ENCODE measurements around the gene RXRB. TPM values are rescaled to one million over a fixed set of nuclear protein-coding genes. Genes with fewer than 3 reads are reported as not detected.

The RXRB gene
- total RNA-seq, 1 donor from 2014 or later: 61.9 TPM

GRCh38 chr6:33183071-33183683 lies 17.3 kb downstream of the RXRB start:
- H3K27ac Mint-ChIP-seq: no peak overlapping the region
- peaks cover 4% of the 10 kb centered on the region for H3K36me3 Mint-ChIP-seq
- DNase-seq (ENCODE audit: extremely low spot score, unreplicated experiment): no peak
- H3K4me1 Mint-ChIP-seq (ENCODE audit: unreplicated experiment): peaks cover 4% of the 10 kb centered on the region
- peaks cover 21% of the 10 kb centered on the region for H3K27me3 Mint-ChIP-seq
- TF ChIP-seq, protein P1, sequence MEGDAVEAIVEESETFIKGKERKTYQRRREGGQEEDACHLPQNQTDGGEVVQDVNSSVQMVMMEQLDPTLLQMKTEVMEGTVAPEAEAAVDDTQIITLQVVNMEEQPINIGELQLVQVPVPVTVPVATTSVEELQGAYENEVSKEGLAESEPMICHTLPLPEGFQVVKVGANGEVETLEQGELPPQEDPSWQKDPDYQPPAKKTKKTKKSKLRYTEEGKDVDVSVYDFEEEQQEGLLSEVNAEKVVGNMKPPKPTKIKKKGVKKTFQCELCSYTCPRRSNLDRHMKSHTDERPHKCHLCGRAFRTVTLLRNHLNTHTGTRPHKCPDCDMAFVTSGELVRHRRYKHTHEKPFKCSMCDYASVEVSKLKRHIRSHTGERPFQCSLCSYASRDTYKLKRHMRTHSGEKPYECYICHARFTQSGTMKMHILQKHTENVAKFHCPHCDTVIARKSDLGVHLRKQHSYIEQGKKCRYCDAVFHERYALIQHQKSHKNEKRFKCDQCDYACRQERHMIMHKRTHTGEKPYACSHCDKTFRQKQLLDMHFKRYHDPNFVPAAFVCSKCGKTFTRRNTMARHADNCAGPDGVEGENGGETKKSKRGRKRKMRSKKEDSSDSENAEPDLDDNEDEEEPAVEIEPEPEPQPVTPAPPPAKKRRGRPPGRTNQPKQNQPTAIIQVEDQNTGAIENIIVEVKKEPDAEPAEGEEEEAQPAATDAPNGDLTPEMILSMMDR (conservative IDR thresholded peaks at IDR 0.05): no peak
- no peak overlapping the region for H3K4me3 Mint-ChIP-seq
- H3K9me3 Mint-ChIP-seq: no peaks in the 10 kb centered on the region

GRCh38 chr6:33181141-33181540 lies 19.3 kb downstream of the RXRB start:
- H3K27ac Mint-ChIP-seq: no peak overlapping the region
- TF ChIP-seq, protein P1 (conservative IDR thresholded peaks at IDR 0.05): no peak
- H3K9me3 Mint-ChIP-seq: no peaks in the 10 kb centered on the region
- DNase-seq (ENCODE audit: extremely low spot score, unreplicated experiment): no peak
- peaks cover 4% of the 10 kb centered on the region for H3K36me3 Mint-ChIP-seq
- peaks cover 10% of the 10 kb centered on the region for H3K4me1 Mint-ChIP-seq (ENCODE audit: unreplicated experiment)
- H3K27me3 Mint-ChIP-seq: peaks cover 7% of the 10 kb centered on the region
- no peak overlapping the region for H3K4me3 Mint-ChIP-seq

DNA sequence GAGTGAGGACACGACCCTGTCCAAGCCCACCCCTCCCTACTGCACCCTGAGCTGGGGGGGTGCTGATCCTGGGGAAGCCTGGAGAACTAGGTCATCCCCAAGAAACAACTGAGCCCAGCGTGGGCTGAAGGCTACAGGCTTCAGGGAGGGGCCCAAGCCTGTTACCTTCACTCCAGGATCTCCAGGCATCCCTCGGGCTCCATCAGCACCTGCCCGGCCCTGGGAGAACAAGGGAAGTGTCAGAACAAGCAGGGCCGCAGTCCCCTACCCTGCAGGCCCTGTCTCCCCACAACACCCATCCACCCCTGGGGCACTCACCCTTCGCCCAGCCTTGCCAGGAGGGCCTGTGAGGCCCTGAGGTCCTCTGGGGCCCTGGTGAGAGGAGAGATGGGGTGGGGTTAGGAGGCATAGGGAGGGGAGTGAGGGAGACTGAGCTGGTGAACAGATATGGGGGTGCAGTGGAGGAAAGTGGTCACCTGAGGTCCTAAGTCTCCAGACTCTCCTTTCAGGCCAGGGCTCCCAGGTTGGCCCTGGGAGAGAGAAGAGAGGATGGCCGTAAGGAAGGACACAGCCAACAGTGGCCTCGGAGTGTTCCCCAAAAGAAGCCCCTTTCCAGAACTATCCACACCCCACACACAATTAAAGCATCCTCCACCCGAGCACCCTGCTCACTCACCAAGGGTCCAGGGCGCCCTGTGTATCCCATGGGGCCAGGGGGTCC lies 21.6 kb downstream of the RXRB start:
- Mint-ChIP-seq H3K9me3 (no peaks in the 10 kb centered on the region), H3K36me3 (peaks cover 4% of the 10 kb centered on the region), H3K4me3 (no peak overlapping the region), H3K27ac (peak overlapping the region; percentile 57), H3K27me3 (peaks cover 8% of the 10 kb centered on the region), H3K4me1 (ENCODE audit: unreplicated experiment) (peaks cover 10% of the 10 kb centered on the region)
- DNase-seq (ENCODE audit: extremely low spot score, unreplicated experiment): no peak
- TF ChIP-seq, protein P1 (conservative IDR thresholded peaks at IDR 0.05): no peak

- no peak for DNase-seq (ENCODE audit: extremely low spot score, unreplicated experiment)
- TF ChIP-seq, protein P1 (conservative IDR thresholded peaks at IDR 0.05): no peak
- peak overlapping the region; percentile 59 for H3K4me3 Mint-ChIP-seq
- H3K9me3 Mint-ChIP-seq: no peaks in the 10 kb centered on the region
- peak overlapping the region; percentile 57 for H3K27ac Mint-ChIP-seq
- peaks cover 8% of the 10 kb centered on the region for H3K27me3 Mint-ChIP-seq
- H3K36me3 Mint-ChIP-seq: no peaks in the 10 kb centered on the region
- peaks cover 10% of the 10 kb centered on the region for H3K4me1 Mint-ChIP-seq (ENCODE audit: unreplicated experiment)
Measured at GRCh38 chr6:33177552-33178446, 22.7 kb downstream of the RXRB start.

DNA sequence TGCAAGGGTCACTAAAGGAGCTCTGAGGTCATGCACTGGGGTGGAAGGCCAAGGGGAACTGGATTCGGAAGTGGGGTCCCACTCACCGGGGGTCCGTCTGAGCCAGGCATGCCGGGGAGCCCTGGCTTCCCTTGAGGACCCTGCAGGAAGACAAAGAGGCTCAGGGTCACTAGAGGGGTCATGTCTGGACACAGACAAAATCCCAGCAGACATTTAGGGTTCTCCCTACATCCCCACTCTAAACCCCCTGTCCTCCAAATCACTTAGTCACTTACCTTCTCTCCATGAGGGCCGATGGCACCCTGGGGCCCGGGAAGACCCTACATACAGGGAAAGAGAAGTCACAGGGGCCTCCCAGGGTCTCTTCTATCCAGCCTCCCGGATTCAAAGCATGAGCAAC lies 23.6 kb downstream of the RXRB start:
- Mint-ChIP-seq H3K4me1 (ENCODE audit: unreplicated experiment) (peaks cover 10% of the 10 kb centered on the region), H3K4me3 (no peak overlapping the region), H3K27ac (no peak overlapping the region), H3K27me3 (peaks cover 8% of the 10 kb centered on the region), H3K9me3 (no peaks in the 10 kb centered on the region), H3K36me3 (no peaks in the 10 kb centered on the region)
- no peak for DNase-seq (ENCODE audit: extremely low spot score, unreplicated experiment)
- TF ChIP-seq, protein P1 (conservative IDR thresholded peaks at IDR 0.05): no peak
